ENCODE results near the gene TEKT1. TPM values are rescaled to one million over a fixed set of nuclear protein-coding genes. Genes with fewer than 3 reads are reported as not detected.

The TEKT1 gene
- total RNA-seq, 6 donors from 2014 or later, result 0.54 to 25.6 (median 4.6) TPM

- 59 to 68% methylated on average over 9 of the region's 9 CpGs for WGBS, 2 donors
- ATAC-seq (ENCODE audit: low FRiP score in 2 of 2) (no peak), DNase-seq (no peak)
- Histone ChIP-seq H3K27me3 (no peaks in the 10 kb centered on the region), H3K4me3 (no peak overlapping the region), H3K9me3 (no peaks in the 10 kb centered on the region), H3K36me3 (no peaks in the 10 kb centered on the region), H3K4me1 (no peaks in the 10 kb centered on the region), H3K27ac (no peak overlapping the region)
- TF ChIP-seq POLR2AphosphoS5 (IDR thresholded peaks at IDR 0.05), result no peak
- no peak for TF ChIP-seq EP300 (IDR thresholded peaks at IDR 0.05)
- TF ChIP-seq POLR2A (IDR thresholded peaks at IDR 0.05), result no peak
- no peak for TF ChIP-seq CTCF (IDR thresholded peaks at IDR 0.05)
These were observed 19.2 kb downstream of the TEKT1 start for GRCh38 chr17:6812295-6812694.

- ATAC-seq (ENCODE audit: low FRiP score in 2 of 2), result no peak
- no peaks in the 10 kb centered on the region for H3K27me3 ChIP-seq
- no peaks in the 10 kb centered on the region for H3K9me3 ChIP-seq
- H3K4me1 ChIP-seq, result no peaks in the 10 kb centered on the region
- no peaks in the 10 kb centered on the region for H3K36me3 ChIP-seq
- no peak overlapping the region for H3K4me3 ChIP-seq
- no peak for DNase-seq
- WGBS, 2 donors, result 87 to 92% methylated on average over 6 to 9 of the region's 9 CpGs
- H3K27ac ChIP-seq, result no peak overlapping the region
- no peak for TF ChIP-seq CTCF (IDR thresholded peaks at IDR 0.05)
These were observed 20.0 kb downstream of the TEKT1 start for GRCh38 chr17:6811510-6811909.

- DNase-seq (no peak), ATAC-seq (ENCODE audit: low FRiP score in 2 of 2) (peak in 1 of 2 donors; percentile 44)
- no peaks in the 10 kb centered on the region for H3K9me3 ChIP-seq
- no peak overlapping the region for H3K27ac ChIP-seq
- WGBS, 2 donors, result 90 to 91% methylated on average over 13 of the region's 13 CpGs
- no peak overlapping the region for H3K4me3 ChIP-seq
- H3K27me3 ChIP-seq, result no peaks in the 10 kb centered on the region
- H3K36me3 ChIP-seq, result no peaks in the 10 kb centered on the region
- no peak for TF ChIP-seq POLR2A (IDR thresholded peaks at IDR 0.05)
- TF ChIP-seq POLR2AphosphoS5 (IDR thresholded peaks at IDR 0.05), result no peak
- no peak for TF ChIP-seq EP300 (IDR thresholded peaks at IDR 0.05)
- TF ChIP-seq CTCF (IDR thresholded peaks at IDR 0.05), result no peak
- no peaks in the 10 kb centered on the region for H3K4me1 ChIP-seq
These were observed 31.0 kb downstream of the TEKT1 start for GRCh38 chr17:6800422-6801027.

- 65 to 82% methylated on average over 5 to 6 of the region's 6 CpGs for WGBS, 2 donors
- TF ChIP-seq POLR2AphosphoS5 (IDR thresholded peaks at IDR 0.05) (no peak), POLR2A (IDR thresholded peaks at IDR 0.05) (no peak), EP300 (IDR thresholded peaks at IDR 0.05) (no peak), CTCF (IDR thresholded peaks at IDR 0.05) (no peak)
These were observed 31.8 kb downstream of the TEKT1 start for GRCh38 chr17:6799738-6800137.

GRCh38 chr17:6797718-6798351, 33.7 kb downstream of the TEKT1 start:
- Histone ChIP-seq H3K36me3 (no peaks in the 10 kb centered on the region), H3K4me1 (no peaks in the 10 kb centered on the region), H3K27me3 (no peaks in the 10 kb centered on the region), H3K4me3 (no peak overlapping the region), H3K27ac (no peak overlapping the region), H3K9me3 (no peaks in the 10 kb centered on the region)
- ATAC-seq (ENCODE audit: low FRiP score in 2 of 2) (peak in 1 of 2 donors; percentile 46), DNase-seq (no peak)
- WGBS, 2 donors, result 71 to 73% methylated on average over 8 of the region's 8 CpGs
- no peak for TF ChIP-seq POLR2A (IDR thresholded peaks at IDR 0.05)
- no peak for TF ChIP-seq EP300 (IDR thresholded peaks at IDR 0.05)
- TF ChIP-seq CTCF (IDR thresholded peaks at IDR 0.05), result no peak
- TF ChIP-seq POLR2AphosphoS5 (IDR thresholded peaks at IDR 0.05), result no peak

More at GRCh38 chr17:6799738-6800137, 31.8 kb downstream of the TEKT1 start:
- ATAC-seq (ENCODE audit: low FRiP score in 2 of 2) (no peak), DNase-seq (no peak)
- Histone ChIP-seq H3K27ac (no peak overlapping the region), H3K4me3 (no peak overlapping the region), H3K36me3 (no peaks in the 10 kb centered on the region), H3K9me3 (no peaks in the 10 kb centered on the region), H3K4me1 (no peaks in the 10 kb centered on the region), H3K27me3 (no peaks in the 10 kb centered on the region)
